ENCODE results near the gene BAZ1B. TPM values are rescaled to one million over a fixed set of nuclear protein-coding genes. Genes with fewer than 3 reads are reported as not detected.

BAZ1B gene
- total RNA-seq, 4 donors from 2014 or later: 27.9 to 36.7 (median 29.6) TPM

DNA sequence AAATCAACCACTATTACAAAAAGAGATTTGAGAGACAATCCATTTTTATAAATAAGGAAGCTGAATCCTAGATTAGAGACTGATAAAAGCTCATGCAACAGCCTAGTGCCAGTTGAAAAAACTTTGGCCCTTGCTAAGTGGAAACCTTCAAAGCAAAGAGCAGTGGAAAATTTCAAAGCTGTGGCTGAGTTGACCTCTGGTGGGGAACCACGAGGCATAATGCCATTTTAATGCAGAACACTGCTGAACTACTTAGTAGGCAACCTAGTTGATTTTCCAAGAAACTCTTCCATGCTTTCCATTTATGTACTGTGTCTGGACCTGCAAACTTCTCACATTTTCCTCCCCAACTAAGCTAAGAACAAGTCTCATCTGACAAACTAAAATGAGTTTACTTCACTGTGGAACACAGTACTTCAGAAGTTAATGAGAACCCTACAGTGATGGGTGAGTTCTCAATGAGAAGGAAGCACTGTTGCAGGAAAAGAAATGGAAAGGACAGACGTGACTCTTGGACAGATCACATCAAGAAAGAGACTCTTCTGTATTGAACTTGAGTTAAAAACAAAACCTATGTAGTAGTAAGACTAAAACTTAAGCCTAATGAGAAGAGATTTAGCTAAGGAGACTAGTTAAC, 69.0 kb downstream of the BAZ1B start:
- Histone ChIP-seq H3K9me3 (no peaks in the 10 kb centered on the region), H3K27me3 (no peaks in the 10 kb centered on the region), H3K4me1 (no peaks in the 10 kb centered on the region), H3K4me3 (no peak overlapping the region), H3K36me3 (peaks cover 76% of the 10 kb centered on the region), H3K27ac (no peak overlapping the region)
- TF ChIP-seq EP300 (IDR thresholded peaks at IDR 0.05) (no peak), POLR2AphosphoS5 (IDR thresholded peaks at IDR 0.05) (no peak)
- 44% methylated on average over 2 of the region's 2 CpGs for WGBS
- DNase-seq (ENCODE audit: low spot score in 2 of 2): no peak

DNA sequence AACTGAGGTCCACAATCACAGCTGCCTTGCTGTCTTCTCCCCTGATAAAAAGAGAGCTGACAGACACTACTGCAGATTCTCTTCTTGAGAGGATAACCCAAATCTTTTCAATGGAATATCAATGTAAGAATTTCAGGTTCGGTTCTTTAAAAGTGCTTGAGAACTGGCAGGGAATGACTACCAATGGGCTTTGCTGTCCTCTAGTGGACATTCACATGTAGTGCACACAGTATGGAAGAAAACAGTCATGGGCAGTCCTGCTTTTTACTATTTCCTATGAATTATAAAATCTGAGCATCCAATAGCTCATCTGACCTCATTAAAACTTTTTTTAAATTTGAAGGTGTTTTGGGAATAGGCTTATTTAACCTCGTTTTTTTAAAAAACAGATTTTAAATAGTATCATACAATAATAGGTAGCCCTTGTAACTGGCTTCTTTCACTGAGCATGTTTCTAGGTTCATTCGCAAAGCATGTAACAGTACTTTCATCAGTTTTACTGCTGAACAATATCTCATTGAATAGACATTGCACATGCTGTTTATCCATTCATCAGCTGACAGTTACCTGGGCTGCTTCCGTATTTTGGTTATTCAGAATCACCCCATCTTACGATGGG, 70.2 kb downstream of the BAZ1B start:
- H3K27ac ChIP-seq: no peak overlapping the region
- no peak for DNase-seq (ENCODE audit: low spot score in 2 of 2)
- 63% methylated on average over 5 of the region's 5 CpGs for WGBS
- no peak overlapping the region for H3K4me3 ChIP-seq
- no peaks in the 10 kb centered on the region for H3K4me1 ChIP-seq
- no peaks in the 10 kb centered on the region for H3K27me3 ChIP-seq
- H3K9me3 ChIP-seq: no peaks in the 10 kb centered on the region
- no peak for TF ChIP-seq EP300 (IDR thresholded peaks at IDR 0.05)
- TF ChIP-seq, protein P1, sequence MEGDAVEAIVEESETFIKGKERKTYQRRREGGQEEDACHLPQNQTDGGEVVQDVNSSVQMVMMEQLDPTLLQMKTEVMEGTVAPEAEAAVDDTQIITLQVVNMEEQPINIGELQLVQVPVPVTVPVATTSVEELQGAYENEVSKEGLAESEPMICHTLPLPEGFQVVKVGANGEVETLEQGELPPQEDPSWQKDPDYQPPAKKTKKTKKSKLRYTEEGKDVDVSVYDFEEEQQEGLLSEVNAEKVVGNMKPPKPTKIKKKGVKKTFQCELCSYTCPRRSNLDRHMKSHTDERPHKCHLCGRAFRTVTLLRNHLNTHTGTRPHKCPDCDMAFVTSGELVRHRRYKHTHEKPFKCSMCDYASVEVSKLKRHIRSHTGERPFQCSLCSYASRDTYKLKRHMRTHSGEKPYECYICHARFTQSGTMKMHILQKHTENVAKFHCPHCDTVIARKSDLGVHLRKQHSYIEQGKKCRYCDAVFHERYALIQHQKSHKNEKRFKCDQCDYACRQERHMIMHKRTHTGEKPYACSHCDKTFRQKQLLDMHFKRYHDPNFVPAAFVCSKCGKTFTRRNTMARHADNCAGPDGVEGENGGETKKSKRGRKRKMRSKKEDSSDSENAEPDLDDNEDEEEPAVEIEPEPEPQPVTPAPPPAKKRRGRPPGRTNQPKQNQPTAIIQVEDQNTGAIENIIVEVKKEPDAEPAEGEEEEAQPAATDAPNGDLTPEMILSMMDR (IDR thresholded peaks at IDR 0.05): peak; percentile 90 to 98
- H3K36me3 ChIP-seq: peaks cover 76% of the 10 kb centered on the region

DNA sequence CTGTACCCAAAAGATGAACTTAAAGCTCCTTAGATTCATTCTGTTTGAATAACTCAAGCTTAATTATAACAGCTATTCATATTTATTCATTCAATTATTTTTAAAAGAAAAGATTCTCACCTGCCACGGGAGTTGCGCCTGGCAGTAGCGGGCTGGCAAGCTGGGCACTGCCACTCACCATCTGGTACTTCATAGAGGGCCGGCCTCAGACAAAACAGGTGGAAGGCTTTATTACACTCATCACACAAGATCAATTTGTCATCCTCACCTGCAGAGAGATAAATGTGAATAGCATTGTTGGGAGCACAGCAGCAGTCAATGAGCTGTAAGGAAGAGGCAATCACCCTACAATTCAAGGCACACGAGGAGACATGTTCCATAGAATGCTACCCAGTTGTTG, 72.7 kb downstream of the BAZ1B start:
- no peak for TF ChIP-seq POLR2AphosphoS5 (IDR thresholded peaks at IDR 0.05)
- TF ChIP-seq, protein P1 (IDR thresholded peaks at IDR 0.05): no peak
- no peak for TF ChIP-seq POLR2A (IDR thresholded peaks at IDR 0.05)
- no peak for TF ChIP-seq EP300 (IDR thresholded peaks at IDR 0.05)
- H3K9me3 ChIP-seq: no peaks in the 10 kb centered on the region
- H3K27me3 ChIP-seq: no peaks in the 10 kb centered on the region
- 88% methylated on average over 5 of the region's 5 CpGs for WGBS
- no peak for DNase-seq (ENCODE audit: low spot score in 2 of 2)
- H3K36me3 ChIP-seq: peaks cover 78% of the 10 kb centered on the region
- no peaks in the 10 kb centered on the region for H3K4me1 ChIP-seq
- H3K4me3 ChIP-seq: no peak overlapping the region
- H3K27ac ChIP-seq: no peak overlapping the region

DNA sequence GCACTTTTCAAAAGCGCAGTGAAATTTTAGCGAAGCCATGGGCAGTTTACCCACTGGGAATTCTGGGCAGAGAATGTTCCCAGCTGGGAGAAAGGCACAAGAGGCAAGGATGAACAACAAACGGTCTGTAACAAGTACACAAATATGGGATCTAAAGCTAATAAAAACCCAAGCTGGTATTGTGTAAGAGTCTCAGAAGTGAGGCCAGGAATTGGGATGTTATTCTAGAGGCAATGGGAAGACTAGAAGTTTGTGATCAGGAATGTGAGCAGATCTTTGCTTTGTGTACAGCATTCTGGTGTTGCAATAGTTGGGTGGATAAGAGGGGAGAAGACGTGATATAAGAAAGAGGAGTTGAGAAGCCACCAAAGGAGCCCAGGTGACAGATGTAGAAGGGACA, 73.5 kb downstream of the BAZ1B start:
- H3K4me3 ChIP-seq: no peak overlapping the region
- H3K27ac ChIP-seq: no peak overlapping the region
- no peaks in the 10 kb centered on the region for H3K4me1 ChIP-seq
- H3K27me3 ChIP-seq: no peaks in the 10 kb centered on the region
- TF ChIP-seq, protein P1 (IDR thresholded peaks at IDR 0.05): no peak
- TF ChIP-seq POLR2AphosphoS5 (IDR thresholded peaks at IDR 0.05) (no peak), EP300 (IDR thresholded peaks at IDR 0.05) (no peak), POLR2A (IDR thresholded peaks at IDR 0.05) (no peak)
- 70% methylated on average over 4 of the region's 4 CpGs for WGBS
- H3K9me3 ChIP-seq: no peaks in the 10 kb centered on the region
- peaks cover 78% of the 10 kb centered on the region for H3K36me3 ChIP-seq
- DNase-seq (ENCODE audit: low spot score in 2 of 2): no peak

DNA sequence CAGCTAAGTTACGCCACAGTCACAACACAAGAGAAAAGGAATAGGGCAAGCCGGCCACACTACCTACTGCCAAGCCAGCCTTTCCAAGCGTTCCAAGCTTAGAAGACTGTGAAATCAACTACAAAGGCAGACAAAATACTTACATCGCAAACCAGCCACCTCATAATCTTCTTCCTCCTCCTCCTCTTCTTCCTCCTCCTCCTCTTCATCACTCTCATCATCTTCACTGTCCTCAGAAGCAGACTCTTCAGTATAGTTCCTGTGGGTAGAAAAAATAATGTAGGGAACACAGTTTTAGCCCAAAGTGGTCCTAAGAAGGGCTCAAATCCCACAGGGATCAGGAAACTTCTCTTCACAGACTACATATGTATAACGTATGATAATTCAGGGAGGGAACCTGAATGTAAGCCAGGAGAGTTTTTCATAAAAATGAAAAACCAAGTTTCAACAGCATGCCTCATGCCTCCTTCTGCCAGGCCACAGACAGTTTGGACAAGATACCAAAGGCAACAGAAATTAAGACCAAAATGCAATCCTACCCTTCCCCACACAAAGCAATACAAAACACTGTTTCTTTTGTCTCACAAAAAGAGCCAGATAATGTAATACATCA, 74.9 kb downstream of the BAZ1B start:
- Histone ChIP-seq H3K4me1 (no peaks in the 10 kb centered on the region), H3K27ac (no peak overlapping the region), H3K36me3 (peaks cover 91% of the 10 kb centered on the region), H3K27me3 (no peaks in the 10 kb centered on the region), H3K4me3 (no peak overlapping the region), H3K9me3 (no peaks in the 10 kb centered on the region)
- TF ChIP-seq POLR2AphosphoS5 (IDR thresholded peaks at IDR 0.05) (no peak), EP300 (IDR thresholded peaks at IDR 0.05) (no peak), POLR2A (IDR thresholded peaks at IDR 0.05) (no peak)
- TF ChIP-seq, protein P1 (IDR thresholded peaks at IDR 0.05): no peak
- WGBS: 90% methylated on average over 5 of the region's 5 CpGs
- no peak for DNase-seq (ENCODE audit: low spot score in 2 of 2)
